Heart left ventricle (tissue), 16 donors: ENCODE measurements around the gene USP2. TPM values are rescaled to one million over a fixed set of nuclear protein-coding genes. Genes with fewer than 3 reads are reported as not detected.
A peak's percentile ranks its signal among the peaks of the same experiment; 100 is the strongest.

Source experiments
- ATAC-seq, 4 donors: fragments of 200-7000 bp; cut with Tn5 transposase; one replicate each; pipeline ENCODE4 v1.9.1; 2020 to 2022; ENCODE audit warnings: moderate library complexity in 4 of 4, mild to moderate bottlenecking in 3 of 4, moderate number of reproducible peaks in 1 of 4
- DNase-seq, 5 donors: peaks; one replicate each; pipeline ENCODE4 v3.0.0-alpha.2; 2020
- H3K27ac ChIP-seq, 12 donors: fragments of 200-600 bp; sonication (generic) in 4 of 12; one replicate each; pipeline versions ENCODE4 v1.5.0 to v1.8.0; 2016 to 2022; ENCODE audit warnings: mild to moderate bottlenecking in 2 of 12
- H3K27me3 ChIP-seq, 9 donors: fragments of 200-600 bp; sonication (generic) in 2 of 9; one replicate each; pipeline versions ENCODE4 v1.5.1 to v1.8.0; 2016 to 2022; ENCODE audit warnings: mild to moderate bottlenecking in 3 of 9
- H3K36me3 ChIP-seq, 9 donors: fragments of 200-600 bp; sonication (generic) in 2 of 9; one replicate each; pipeline versions ENCODE4 v1.5.0 to v1.8.0; 2018 to 2022; ENCODE audit warnings: mild to moderate bottlenecking in 2 of 9
- H3K4me1 ChIP-seq, 12 donors: fragments of 200-600 bp; sonication (generic) in 4 of 12; one replicate each; pipeline versions ENCODE4 v1.5.0 to v1.8.0; 2016 to 2022; ENCODE audit warnings: mild to moderate bottlenecking in 3 of 12
- H3K4me3 ChIP-seq, 12 donors: fragments of 200-600 bp; sonication (generic) in 4 of 12; one replicate each; pipeline versions ENCODE4 v1.5.0 to v1.8.0; 2017 to 2022; ENCODE audit warnings: mild to moderate bottlenecking in 9 of 12, moderate library complexity in 4 of 12
- H3K9me3 ChIP-seq, 12 donors: fragments of 200-600 bp; sonication (generic) in 4 of 12; one replicate each; pipeline versions ENCODE4 v1.5.0 to v1.8.0; 2016 to 2022; ENCODE audit warnings: mild to moderate bottlenecking in 1 of 12
- POLR2A ChIP-seq, 2 donors: fragments of 450-650 bp; IDR thresholded peaks; one replicate each; pipeline ENCODE4 v1.6.1; 2017; ENCODE audit warnings: antibody characterized with exemption in 2 of 2, mild to moderate bottlenecking in 2 of 2, moderate library complexity in 2 of 2
- WGBS, 4 donors: extraction: QIAGEN DNeasy Blood & Tissue Kit in 2 of 4; methylation state at CpG; one replicate each; pipeline versions ENCODE4 v1.1.5 to v1.1.7; 2013 to 2018; 5-methylcytosine and 5-hydroxymethylcytosine counted together
- intact Hi-C, 10 donors: fragments of 100-400 bp; cut with DNase I; formaldehyde crosslinking; loops; one replicate each; pipeline versions ENCODE4 v1.11.1 to v1.14.2; 2022
- microRNA-seq, 4 donors: library from miRNA; unstranded; fragments of <30 nt; microRNA quantifications; one replicate each; pipeline versions ENCODE4 to v1.2.0, GENCODE V29; 2017 to 2020
- polyA plus RNA-seq, 2 donors: library from polyadenylated mRNA; stranded (reverse); fragments of 200-250 nt; gene quantifications; one replicate each; pipeline ENCODE4 v1.2.3, GENCODE V29; 2013
- total RNA-seq, 9 donors: library from RNA; depleted of rRNA in 2 of 9; stranded (reverse); fragments of >200 nt in 2 of 9; fragmentation: NEBNext Ultra II Directional in 3 of 9; extraction: Animal tissue kit (Norgen Biotek cat#: 25700) in 3 of 9; gene quantifications; one replicate each; pipeline versions ENCODE4 v1.1.0 to v1.2.4, GENCODE V29; 2016 to 2023
- TF ChIP-seq, protein P1 (sequence below), 12 donors: fragments of 200-600 bp; sonication (generic) in 4 of 12; IDR thresholded peaks; one replicate each; pipeline versions ENCODE4 v1.5.0 to v1.8.0; 2018 to 2022; ENCODE audit warnings: antibody characterized with exemption in 12 of 12, mild to moderate bottlenecking in 5 of 12
- donor health status: ischemic (EF 13 %, LVEDD 7.1; RV severe dilation, severe dysfunction).
- donor health status: healthy with polysubstance abuse.
- donor health status: DM: no; HTN: yes; CAD: no.
- donor health status: DM: no; HTN: no; CAD: no.
- donor health status: ischemic (EF 25% LVEDD 6.9; RV normal size, moderate dysfunction).
- donor health status: ischemic (EF 25% LVEDD 5.7; RV mildly dilated, moderate dysfunction).
- donor health status: healthy.
- donor health status: DM: yes; HTN: yes; CAD: no.
- donor health status: ischemic (EF 35%, LVEDD 5.7; RV mildly dilated, moderate dysfunction).
- donor health status: nonischemic (EF 11% LVEDD 7.7; RV severe dilation, severe dysfunction).
- donor health status: DM: yes; HTN: yes; CAD: no.
- donor health status: PGD.
- donor health status: ischemic (EF 29% LVEDD 5.4; RV normal size, mild dysfunction).
- donor health status: nonischemic (EF 23%, LVEDD 6.1; RV moderate dilation, normal function).

USP2 gene
- total and polyA plus RNA-seq, 11 donors, result 53.7 to 138 (median 108) TPM

GRCh38 chr11:119305556-119306372 lies 75.7 kb downstream of the USP2 start:
- 86 to 93% (median 90%) methylated on average over 7 of the region's 7 CpGs for WGBS, 4 donors
- Histone ChIP-seq H3K36me3 (peaks cover 0 to 95% (median 66%) of the 10 kb centered on the region in 9 donors), H3K27me3 (no peaks in the 10 kb centered on the region), H3K27ac (peak overlapping the region in 11 of 12 donors; percentile 11 to 65 (median 37)), H3K9me3 (no peaks in the 10 kb centered on the region), H3K4me3 (no peak overlapping the region), H3K4me1 (peaks cover 0 to 9% (median 5%) of the 10 kb centered on the region in 12 donors)
- TF ChIP-seq, protein P1, sequence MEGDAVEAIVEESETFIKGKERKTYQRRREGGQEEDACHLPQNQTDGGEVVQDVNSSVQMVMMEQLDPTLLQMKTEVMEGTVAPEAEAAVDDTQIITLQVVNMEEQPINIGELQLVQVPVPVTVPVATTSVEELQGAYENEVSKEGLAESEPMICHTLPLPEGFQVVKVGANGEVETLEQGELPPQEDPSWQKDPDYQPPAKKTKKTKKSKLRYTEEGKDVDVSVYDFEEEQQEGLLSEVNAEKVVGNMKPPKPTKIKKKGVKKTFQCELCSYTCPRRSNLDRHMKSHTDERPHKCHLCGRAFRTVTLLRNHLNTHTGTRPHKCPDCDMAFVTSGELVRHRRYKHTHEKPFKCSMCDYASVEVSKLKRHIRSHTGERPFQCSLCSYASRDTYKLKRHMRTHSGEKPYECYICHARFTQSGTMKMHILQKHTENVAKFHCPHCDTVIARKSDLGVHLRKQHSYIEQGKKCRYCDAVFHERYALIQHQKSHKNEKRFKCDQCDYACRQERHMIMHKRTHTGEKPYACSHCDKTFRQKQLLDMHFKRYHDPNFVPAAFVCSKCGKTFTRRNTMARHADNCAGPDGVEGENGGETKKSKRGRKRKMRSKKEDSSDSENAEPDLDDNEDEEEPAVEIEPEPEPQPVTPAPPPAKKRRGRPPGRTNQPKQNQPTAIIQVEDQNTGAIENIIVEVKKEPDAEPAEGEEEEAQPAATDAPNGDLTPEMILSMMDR (IDR thresholded peaks at IDR 0.05), result no peak
- TF ChIP-seq POLR2A (IDR thresholded peaks at IDR 0.05), result no peak
- ATAC-seq (no peak), DNase-seq (no peak)
- intact Hi-C loops, result no loop called here

Small RNA genes within 50 kb of the gene (microRNA-seq; reads per million reads assigned to microRNA genes)
- 0 to 0.77 (median 0.41) reads per million in 4 donors for gene MIR6756

Other genes starting within 250 kb of the USP2 start
- gene ABCG4, start 232.6 kb downstream of the USP2 start, total RNA-seq, result 1 to 10 TPM in 4 of 9 donors, under 1 TPM in 5; 0.38 to 2.1 (median 0.98) TPM
- gene ABCG4, start 232.6 kb downstream of the USP2 start, polyA plus RNA-seq, result 1 to 10 TPM in 1 of 2 donors, under 1 TPM in 1; 0.25 to 1.1 TPM
- gene NLRX1, start 213.0 kb downstream of the USP2 start, total RNA-seq, result 10 to 100 TPM; 19.7 to 47.0 (median 30.7) TPM
- gene NLRX1, start 213.0 kb downstream of the USP2 start, polyA plus RNA-seq, result 10 to 100 TPM; 10.6 to 13.7 TPM
- gene NHERF4, start 196.2 kb downstream of the USP2 start, total RNA-seq, result 1 to 10 TPM in 1 of 9 donors, not detected in 8; 3.7 TPM
- gene NHERF4, start 196.2 kb downstream of the USP2 start, polyA plus RNA-seq, result not detected
- gene CBL, start 175.4 kb downstream of the USP2 start, total RNA-seq, result 10 to 100 TPM in 3 of 9 donors, 1 to 10 TPM in 6; 6.1 to 20.4 (median 9.5) TPM
- 1 to 10 TPM; 3.1 to 5.8 TPM for gene CBL, start 175.4 kb downstream of the USP2 start, polyA plus RNA-seq
- gene MCAM, start 64.6 kb downstream of the USP2 start, total RNA-seq, result 100 to 1,000 TPM in 6 of 9 donors, 10 to 100 TPM in 3; 46.7 to 380 (median 110) TPM
- gene MCAM, start 64.6 kb downstream of the USP2 start, polyA plus RNA-seq, result 100 to 1,000 TPM in 1 of 2 donors, 10 to 100 TPM in 1; 31.9 to 108 TPM
- gene RNF26, start 47.2 kb downstream of the USP2 start, total RNA-seq, result 10 to 100 TPM in 8 of 9 donors, 1 to 10 TPM in 1; 8.1 to 22.4 (median 11.8) TPM
- 10 to 100 TPM in 1 of 2 donors, 1 to 10 TPM in 1; 6.2 to 17.6 TPM for gene RNF26, start 47.2 kb downstream of the USP2 start, polyA plus RNA-seq
- 10 to 100 TPM; 12.9 to 47.1 (median 19.8) TPM for gene C1QTNF5, start 40.8 kb downstream of the USP2 start, total RNA-seq
- gene C1QTNF5, start 40.8 kb downstream of the USP2 start, polyA plus RNA-seq, result 10 to 100 TPM; 20.0 to 23.9 TPM
- gene MFRP, start 35.0 kb downstream of the USP2 start, total RNA-seq, result not detected
- gene MFRP, start 35.0 kb downstream of the USP2 start, polyA plus RNA-seq, result under 1 TPM in 1 of 2 donors, not detected in 1; 0.04 TPM
- 10 to 100 TPM in 2 of 9 donors, 1 to 10 TPM in 6, not detected in 1; 1.1 to 57.8 (median 5.8) TPM for gene THY1, start 41.5 kb upstream of the USP2 start, total RNA-seq
- 10 to 100 TPM in 1 of 2 donors, under 1 TPM in 1; 0.80 to 16.7 TPM for gene THY1, start 41.5 kb upstream of the USP2 start, polyA plus RNA-seq